Adrenal gland (tissue), 12 donors: Measurements from ENCODE around the gene PACC1. TPM values are rescaled to one million over a fixed set of nuclear protein-coding genes. Genes with fewer than 3 reads are reported as not detected.

Experiments used
- DNase-seq, 7 donors: peaks; one replicate each; pipeline ENCODE4 v3.0.0-alpha.2; 2019 to 2020
- H3K27ac ChIP-seq, 5 donors: fragments of 200-600 bp; sonication (generic) in 4 of 5; 1 replicate in 3 of 5; 2 replicates in 2 of 5; pipeline versions ENCODE4 v1.5.1 to v1.8.0; 2016 to 2020; ENCODE audit warnings: mild to moderate bottlenecking in 1 of 5
- H3K27me3 ChIP-seq: fragments of 200-600 bp; 2 replicates; pipeline ENCODE4 v1.8.0; 2021
- H3K36me3 ChIP-seq, 2 donors: fragments of 200-600 bp; replicated peaks in 1 of 2; 1 replicate in 1 of 2; 2 replicates in 1 of 2; pipeline versions ENCODE4 v1.5.1 to v1.8.0; 2018 to 2022
- H3K4me1 ChIP-seq, 2 donors: fragments of 200-600 bp; replicated peaks in 1 of 2; 1 replicate in 1 of 2; 2 replicates in 1 of 2; pipeline versions ENCODE4 v1.5.1 to v1.8.0; 2018 to 2021
- H3K4me3 ChIP-seq, 4 donors: fragments of 200-600 bp; sonication (generic) in 3 of 4; one replicate each; pipeline ENCODE4 v1.5.1; 2016 to 2018
- H3K9me3 ChIP-seq, 3 donors: fragments of 200-600 bp; sonication (generic) in 1 of 3; replicated peaks in 1 of 3; 1 replicate in 2 of 3; 2 replicates in 1 of 3; pipeline versions ENCODE4 v1.5.1 to v1.8.0; 2016 to 2021
- POLR2A ChIP-seq, 2 donors: fragments of 450-650 bp; IDR thresholded peaks; one replicate each; pipeline ENCODE4 v1.6.1; 2017; ENCODE audit warnings: antibody characterized with exemption in 2 of 2, mild to moderate bottlenecking in 2 of 2, moderate library complexity in 1 of 2
- whole genome bisulfite sequencing, 4 donors: extraction: QIAGEN DNeasy Blood & Tissue Kit in 2 of 4; methylation state at CpG; one replicate each; pipeline versions ENCODE4 v1.1.5 to v1.1.7; 2013 to 2017; 5-methylcytosine and 5-hydroxymethylcytosine counted together
- intact Hi-C, 2 donors: fragments of 100-400 bp; cut with DNase I; formaldehyde crosslinking; loops; one replicate each; pipeline versions ENCODE4 v1.14.1 to v1.15.0; 2022 to 2023
- polyA plus RNA-seq, 3 donors: library from polyadenylated mRNA; stranded (reverse); fragments of 200-250 nt in 2 of 3; fragments of 350-450 nt in 1 of 3; fragmentation: Illumina TruSeq in 1 of 3; extraction: RNeasy Lipid Tissue Mini Kit (QIAGEN cat#74804) in 1 of 3; gene quantifications; one replicate each; pipeline ENCODE4 v1.2.3, GENCODE V29; 2013 to 2014
- total RNA-seq, 9 donors: library from RNA; depleted of rRNA in 4 of 9; stranded (reverse); fragments of >200 nt in 4 of 9; fragments of 120-200 nt in 1 of 9; fragmentation: NEBNext Ultra II Directional in 1 of 9; extraction: Animal tissue kit (Norgen Biotek cat#: 25700) in 1 of 9; gene quantifications; one replicate each; pipeline versions ENCODE4 v1.1.0 to v1.2.4, GENCODE V29; 2013 to 2023
- TF ChIP-seq, protein P1 (sequence below), 6 experiments: fragments of 450-650 bp in 4 of 6; fragments of 200-600 bp in 2 of 6; sonication (generic) in 1 of 6; IDR thresholded peaks; 1 replicate in 5 of 6; 2 replicates in 1 of 6; pipeline versions ENCODE4 v1.5.1 to v1.8.0; 2016 to 2021; ENCODE audit warnings: antibody characterized with exemption in 6 of 6, mild to moderate bottlenecking in 2 of 6, moderate library complexity in 1 of 6
- donor health status: healthy with polysubstance abuse.
- donor health status: Bipolar disorder and iron deficiency.
- donor health status: DM: yes; HTN: yes; CAD: no.
- donor health status: DM: no; HTN: no; CAD: no.
- donor health status: DM: no; HTN: no; CAD: no.
- donor health status: DM: yes; HTN: yes; CAD: no.

PACC1 gene
- total and polyA plus RNA-seq, 12 donors = 1.9 to 8.6 (median 4.8) TPM

DNA sequence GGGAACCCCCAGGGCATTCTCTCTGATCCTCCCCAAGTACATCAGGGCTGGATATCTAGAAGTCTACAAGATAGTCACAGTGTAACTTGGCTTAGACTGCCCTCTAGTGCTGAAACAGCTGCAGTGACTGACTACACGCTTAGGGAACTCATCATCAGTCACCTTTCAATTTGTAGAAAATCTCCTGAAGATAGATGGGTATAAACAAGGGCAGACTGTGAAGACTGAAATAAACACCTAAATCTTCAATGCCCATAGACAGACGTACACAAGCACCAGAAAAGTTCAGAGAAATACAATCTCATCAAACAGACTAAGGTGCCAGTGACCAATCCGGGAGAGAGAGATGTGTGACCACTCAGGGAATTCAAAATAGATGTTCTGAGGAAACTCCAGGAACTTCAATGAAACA, 46.6 kb downstream of the PACC1 start:
- Histone ChIP-seq H3K27ac (no peak overlapping the region), H3K9me3 (no peaks in the 10 kb centered on the region), H3K36me3 (peaks cover 0 to 11% of the 10 kb centered on the region in 2 donors), H3K4me1 (no peaks in the 10 kb centered on the region), H3K27me3 (no peaks in the 10 kb centered on the region), H3K4me3 (no peak overlapping the region)
- 71 to 86% (median 73%) methylated on average over 3 of the region's 3 CpGs for WGBS, 4 donors
- TF ChIP-seq, protein P1, sequence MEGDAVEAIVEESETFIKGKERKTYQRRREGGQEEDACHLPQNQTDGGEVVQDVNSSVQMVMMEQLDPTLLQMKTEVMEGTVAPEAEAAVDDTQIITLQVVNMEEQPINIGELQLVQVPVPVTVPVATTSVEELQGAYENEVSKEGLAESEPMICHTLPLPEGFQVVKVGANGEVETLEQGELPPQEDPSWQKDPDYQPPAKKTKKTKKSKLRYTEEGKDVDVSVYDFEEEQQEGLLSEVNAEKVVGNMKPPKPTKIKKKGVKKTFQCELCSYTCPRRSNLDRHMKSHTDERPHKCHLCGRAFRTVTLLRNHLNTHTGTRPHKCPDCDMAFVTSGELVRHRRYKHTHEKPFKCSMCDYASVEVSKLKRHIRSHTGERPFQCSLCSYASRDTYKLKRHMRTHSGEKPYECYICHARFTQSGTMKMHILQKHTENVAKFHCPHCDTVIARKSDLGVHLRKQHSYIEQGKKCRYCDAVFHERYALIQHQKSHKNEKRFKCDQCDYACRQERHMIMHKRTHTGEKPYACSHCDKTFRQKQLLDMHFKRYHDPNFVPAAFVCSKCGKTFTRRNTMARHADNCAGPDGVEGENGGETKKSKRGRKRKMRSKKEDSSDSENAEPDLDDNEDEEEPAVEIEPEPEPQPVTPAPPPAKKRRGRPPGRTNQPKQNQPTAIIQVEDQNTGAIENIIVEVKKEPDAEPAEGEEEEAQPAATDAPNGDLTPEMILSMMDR (IDR thresholded peaks at IDR 0.05) = peak; percentile 41 to 84 (median 80)
- TF ChIP-seq POLR2A (IDR thresholded peaks at IDR 0.05) = no peak
- intact Hi-C loops = loop anchor here in 1 of 2 donors (5.0 kb wide), 1 partner anchor 296 kb away; no protein-coding TSS in a partner anchor
- peak; percentile 47 to 81 (median 52) for DNase-seq

DNA sequence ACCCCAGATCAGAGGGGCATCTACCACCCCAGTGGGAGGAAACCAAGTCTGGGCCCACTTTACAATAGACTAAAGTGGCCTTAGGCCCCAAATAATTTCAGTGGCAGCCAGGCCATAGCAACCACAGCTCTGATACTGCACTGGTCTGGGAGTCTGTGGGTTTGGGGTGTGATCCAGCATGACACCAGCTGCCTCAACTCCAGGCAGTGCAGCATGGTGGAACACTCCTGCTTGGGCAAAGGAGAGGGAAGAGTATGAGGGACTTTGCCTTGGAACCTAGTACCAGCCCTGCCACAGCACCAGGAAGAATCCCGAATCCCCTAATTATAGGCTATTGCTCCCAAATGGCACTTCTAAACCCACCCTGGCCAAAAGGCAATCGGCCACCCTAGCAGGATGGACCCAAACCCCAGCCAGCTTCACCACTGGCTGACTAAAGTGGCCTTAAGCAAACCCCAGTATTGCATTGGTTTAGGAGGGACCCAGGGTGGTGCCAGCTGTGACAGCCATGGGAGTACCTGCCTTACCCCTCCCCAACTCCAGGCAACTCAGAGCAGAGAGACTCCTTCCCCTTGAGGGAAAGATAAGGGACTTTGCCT, 47.1 kb downstream of the PACC1 start:
- 71 to 100% (median 93%) methylated on average over 1 to 2 of the region's 2 CpGs for WGBS, 4 donors
- H3K27ac ChIP-seq = no peak overlapping the region
- H3K4me3 ChIP-seq = no peak overlapping the region
- H3K36me3 ChIP-seq = peaks cover 0 to 12% of the 10 kb centered on the region in 2 donors
- H3K9me3 ChIP-seq = no peaks in the 10 kb centered on the region
- no peaks in the 10 kb centered on the region for H3K27me3 ChIP-seq
- intact Hi-C loops = loop anchor here in 1 of 2 donors (5.0 kb wide), 1 partner anchor 295 kb away; no protein-coding TSS in a partner anchor
- no peak for DNase-seq
- TF ChIP-seq POLR2A (IDR thresholded peaks at IDR 0.05) = no peak
- TF ChIP-seq, protein P1 (IDR thresholded peaks at IDR 0.05) = no peak
- H3K4me1 ChIP-seq = no peaks in the 10 kb centered on the region

DNA sequence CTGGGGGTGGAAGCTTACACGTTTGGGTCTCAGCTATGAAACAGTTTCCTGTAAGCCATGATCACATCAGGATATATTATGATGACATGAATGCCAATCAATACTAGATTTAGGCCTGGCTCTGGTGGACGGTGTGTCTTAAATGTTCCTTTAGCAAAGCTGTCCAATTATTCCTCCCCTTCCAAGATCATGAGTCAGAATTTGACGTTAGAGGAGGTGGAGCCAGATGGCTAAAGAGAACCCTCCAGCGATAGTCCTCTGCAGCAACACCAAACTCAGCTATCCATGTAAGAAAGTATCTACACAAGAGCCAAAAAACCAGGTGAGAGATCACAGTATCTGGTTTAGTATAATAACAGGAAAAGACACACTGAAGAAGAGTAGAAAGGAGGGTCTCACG, 47.8 kb downstream of the PACC1 start:
- intact Hi-C loops = loop anchor here in 1 of 2 donors (5.0 kb wide), 1 partner anchor 295 kb away; no protein-coding TSS in a partner anchor
- H3K36me3 ChIP-seq = peaks cover 0 to 18% of the 10 kb centered on the region in 2 donors
- WGBS, 4 donors = 68 to 73% (median 72%) methylated on average over 5 of the region's 5 CpGs

DNA sequence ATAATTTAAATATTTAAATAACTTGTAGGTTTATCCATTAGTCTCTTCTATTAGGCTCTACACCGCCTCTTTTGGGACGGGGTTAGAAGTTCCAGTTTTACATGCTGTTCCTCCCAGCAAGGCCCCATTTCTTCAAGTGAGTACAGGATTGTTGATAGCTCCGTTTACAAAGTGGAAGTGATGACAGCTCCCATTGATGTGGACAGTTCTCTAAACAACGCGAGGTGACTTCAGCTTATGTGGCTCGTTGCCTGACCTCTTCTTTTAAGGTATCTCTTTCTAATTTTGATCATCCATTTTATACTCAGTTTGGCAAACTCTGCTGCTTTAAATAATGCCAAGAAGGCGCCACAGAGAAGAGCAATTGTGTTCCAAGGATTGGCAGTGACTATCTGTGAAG, 49.7 kb downstream of the PACC1 start:
- H3K36me3 ChIP-seq = peaks cover 0 to 33% of the 10 kb centered on the region in 2 donors
- no peak for DNase-seq
- H3K27me3 ChIP-seq = no peaks in the 10 kb centered on the region
- 86 to 90% (median 88%) methylated on average over 7 of the region's 7 CpGs for WGBS, 4 donors
- no peaks in the 10 kb centered on the region for H3K4me1 ChIP-seq
- no peak overlapping the region for H3K27ac ChIP-seq
- H3K4me3 ChIP-seq = no peak overlapping the region
- no peaks in the 10 kb centered on the region for H3K9me3 ChIP-seq
- intact Hi-C loops = loop anchor here in 1 of 2 donors (5.0 kb wide), 1 partner anchor 293 kb away; no protein-coding TSS in a partner anchor
- TF ChIP-seq, protein P1 (IDR thresholded peaks at IDR 0.05) = no peak
- no peak for TF ChIP-seq POLR2A (IDR thresholded peaks at IDR 0.05)

More for the DNA sequence above, 47.8 kb downstream of the PACC1 start:
- Histone ChIP-seq H3K9me3 (no peaks in the 10 kb centered on the region), H3K27me3 (no peaks in the 10 kb centered on the region), H3K4me3 (no peak overlapping the region), H3K27ac (no peak overlapping the region), H3K4me1 (no peaks in the 10 kb centered on the region)
- no peak for TF ChIP-seq POLR2A (IDR thresholded peaks at IDR 0.05)
- TF ChIP-seq, protein P1 (IDR thresholded peaks at IDR 0.05) = no peak
- no peak for DNase-seq
